GM12878 (cell line): ENCODE results near the gene TUBGCP3.

Experiments
- BCL11A ChIP-seq: IDR thresholded peaks from 2 replicates; pipeline ENCODE4 v1.6.1; 2011; ENCODE audit warnings: low read depth, low read length
- CHD1 ChIP-seq: IDR thresholded peaks from 2 replicates; pipeline ENCODE4 v1.6.1; 2012; ENCODE audit warnings: low read depth, low read length, improper control_type of control experiment
- CREM ChIP-seq: IDR thresholded peaks from 2 replicates; pipeline ENCODE4 v1.6.1; 2014; ENCODE audit warnings: antibody characterized with exemption, low read depth
- EED ChIP-seq: sonication (generic); IDR thresholded peaks from 2 replicates; pipeline ENCODE4 v1.6.1; 2016; ENCODE audit warnings: antibody characterized with exemption, low read depth
- HDGF ChIP-seq: fragments of 450-650 bp; IDR thresholded peaks from 2 replicates; pipeline ENCODE4 v1.6.1; 2016; ENCODE audit warnings: antibody characterized with exemption
- IKZF1 ChIP-seq: fragments of 450-650 bp; conservative IDR thresholded peaks from 2 replicates; pipeline ENCODE4 v1.6.1; 2017; ENCODE audit warnings: antibody characterized with exemption, mild to moderate bottlenecking
- JUND ChIP-seq: IDR thresholded peaks from 2 replicates; pipeline ENCODE4 v1.6.1; 2012; ENCODE audit warnings: low read depth, mild to moderate bottlenecking, low read length, improper control_type of control experiment, moderate library complexity
- TF ChIP-seq, protein P1 (sequence below), 3 experiments: IDR thresholded peaks in 2 of 3; conservative IDR thresholded peaks in 1 of 3; 2 replicates each; pipeline ENCODE4 v1.5.1; 2011; ENCODE audit warnings: low read depth in 3 of 3, low read length in 3 of 3, mild to moderate bottlenecking in 3 of 3, control low read depth in 2 of 3, moderate library complexity in 2 of 3, inconsistent platforms in 1 of 3, mixed read lengths in 1 of 3; ENCODE audit not compliant: control insufficient read depth in 2 of 3, insufficient read depth in 1 of 3; ENCODE audit errors: extremely low read depth in 1 of 3

GRCh38 chr13:112529216-112529615 is 58.7 kb downstream of the TUBGCP3 start:
- TF ChIP-seq, protein P1, sequence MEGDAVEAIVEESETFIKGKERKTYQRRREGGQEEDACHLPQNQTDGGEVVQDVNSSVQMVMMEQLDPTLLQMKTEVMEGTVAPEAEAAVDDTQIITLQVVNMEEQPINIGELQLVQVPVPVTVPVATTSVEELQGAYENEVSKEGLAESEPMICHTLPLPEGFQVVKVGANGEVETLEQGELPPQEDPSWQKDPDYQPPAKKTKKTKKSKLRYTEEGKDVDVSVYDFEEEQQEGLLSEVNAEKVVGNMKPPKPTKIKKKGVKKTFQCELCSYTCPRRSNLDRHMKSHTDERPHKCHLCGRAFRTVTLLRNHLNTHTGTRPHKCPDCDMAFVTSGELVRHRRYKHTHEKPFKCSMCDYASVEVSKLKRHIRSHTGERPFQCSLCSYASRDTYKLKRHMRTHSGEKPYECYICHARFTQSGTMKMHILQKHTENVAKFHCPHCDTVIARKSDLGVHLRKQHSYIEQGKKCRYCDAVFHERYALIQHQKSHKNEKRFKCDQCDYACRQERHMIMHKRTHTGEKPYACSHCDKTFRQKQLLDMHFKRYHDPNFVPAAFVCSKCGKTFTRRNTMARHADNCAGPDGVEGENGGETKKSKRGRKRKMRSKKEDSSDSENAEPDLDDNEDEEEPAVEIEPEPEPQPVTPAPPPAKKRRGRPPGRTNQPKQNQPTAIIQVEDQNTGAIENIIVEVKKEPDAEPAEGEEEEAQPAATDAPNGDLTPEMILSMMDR (IDR thresholded peaks at IDR 0.05 in 2 of 3, conservative IDR thresholded peaks at IDR 0.05 in 1 of 3; ENCODE audit: control insufficient read depth in 2 of 3, extremely low read depth in 1 of 3, insufficient read depth in 1 of 3, low read depth in 3 of 3, low read length in 3 of 3): no peak
- TF ChIP-seq EED (no peak), CREM (no peak), HDGF (no peak), BCL11A (no peak), JUND (no peak), CHD1 (no peak), IKZF1 (no peak)
